MM.1S (cell line): Measurements from ENCODE around the gene PASK.

Experiments used
- CTCF ChIP-seq: fragments of 300-600 bp; sonication (generic); IDR thresholded peaks from 2 replicates; pipeline ENCODE4 v1.5.1; 2016; ENCODE audit warnings: antibody characterized with exemption, low read length, mixed read lengths
- EZH2 ChIP-seq: fragments of 300-600 bp; sonication (generic); optimal IDR thresholded peaks from 2 replicates; pipeline ENCODE3; 2017; ENCODE audit warnings: low read depth, mild to moderate bottlenecking, antibody characterized with exemption, low read length, mixed read lengths
- EZH2phosphoT487 ChIP-seq: fragments of 300-600 bp; sonication (generic); IDR thresholded peaks from 2 replicates; pipeline ENCODE4 v1.6.1; 2018; ENCODE audit warnings: antibody characterized with exemption, low read length

- no peak for TF ChIP-seq CTCF
- TF ChIP-seq EZH2, result no peak
- TF ChIP-seq EZH2phosphoT487, result no peak
Observed at GRCh38 chr2:241153616-241154015, 4.3 kb upstream of the PASK start.
